GM04504 (cell line): Measurements from ENCODE around the gene SCUBE1.

ENCODE experiments used
- DNase-seq: peaks from one replicate; pipeline ENCODE4 v3.0.0-alpha.2; 2012; ENCODE audit warnings: low read depth

SCUBE1 gene

GRCh38 chr22:43326331-43327156 is 16.6 kb downstream of the SCUBE1 start:
- no peak for DNase-seq

- DNase-seq = no peak
Measured at GRCh38 chr22:43325176-43325575, 18.0 kb downstream of the SCUBE1 start.

GRCh38 chr22:43320943-43321900 is 21.9 kb downstream of the SCUBE1 start:
- DNase-seq = no peak

GRCh38 chr22:43319661-43320486 is 23.3 kb downstream of the SCUBE1 start:
- DNase-seq = no peak

- DNase-seq = no peak
Measured at GRCh38 chr22:43317239-43317638, 25.9 kb downstream of the SCUBE1 start.

GRCh38 chr22:43315687-43316217 is 27.4 kb downstream of the SCUBE1 start:
- DNase-seq = no peak

GRCh38 chr22:43314611-43315010 is 28.6 kb downstream of the SCUBE1 start:
- DNase-seq = no peak

GRCh38 chr22:43313890-43314474 is 29.2 kb downstream of the SCUBE1 start:
- no peak for DNase-seq

GRCh38 chr22:43313244-43313889 is 29.8 kb downstream of the SCUBE1 start:
- peak; percentile 31 for DNase-seq

- DNase-seq = no peak
Measured at GRCh38 chr22:43312608-43313007, 30.6 kb downstream of the SCUBE1 start.

- DNase-seq = no peak
Measured at GRCh38 chr22:43310798-43311197, 32.4 kb downstream of the SCUBE1 start.

- no peak for DNase-seq
Measured at GRCh38 chr22:43310311-43310710, 32.9 kb downstream of the SCUBE1 start.

GRCh38 chr22:43308836-43309235 is 34.3 kb downstream of the SCUBE1 start:
- no peak for DNase-seq

- no peak for DNase-seq
Measured at GRCh38 chr22:43308060-43308830, 34.9 kb downstream of the SCUBE1 start.

GRCh38 chr22:43305806-43306205 is 37.4 kb downstream of the SCUBE1 start:
- no peak for DNase-seq

- no peak for DNase-seq
Measured at GRCh38 chr22:43304831-43305590, 38.2 kb downstream of the SCUBE1 start.

GRCh38 chr22:43303751-43304150 is 39.4 kb downstream of the SCUBE1 start:
- DNase-seq = no peak

- DNase-seq = no peak
Measured at GRCh38 chr22:43303166-43303565, 40.0 kb downstream of the SCUBE1 start.

GRCh38 chr22:43302531-43303041 is 40.6 kb downstream of the SCUBE1 start:
- no peak for DNase-seq
